Activated CD8-positive, alpha-beta memory T cell treated with anti-CD3 and anti-CD28 coated beads, Interleukin-2, amount 10 ng/mL, durations not matched to agents 7 days and 5 days (primary cell): Measurements from ENCODE around the gene FCHO2. TPM values are rescaled to one million over a fixed set of nuclear protein-coding genes. Genes with fewer than 3 reads are reported as not detected.
A peak's percentile ranks its signal among the peaks of the same experiment; 100 is the strongest.
"Not testable (repeated sequence)": the region's sequence is repeated elsewhere in the genome, so short reads cannot be mapped to it uniquely, and the experiment has no call there.

Source experiments
- ATAC-seq: fragments of 150-1000 bp; cut with Tn5 transposase; one replicate; pipeline ENCODE4 v1.10.0; 2021; ENCODE audit warnings: moderate library complexity
- CTCF ChIA-PET: fragments of 350-600 bp; sonication (Branson Sonifier 250); formaldehyde crosslinking; loops from one replicate; lab custom pipeline; 2021; ENCODE audit warnings: antibody characterized with exemption; lab: Charles Lee
- DNase-seq: peaks from one replicate; pipeline ENCODE4 v3.0.0-alpha.2; 2020
- H3K27ac Mint-ChIP-seq: one replicate; pipeline ENCODE4 v1.8.0; 2021; ENCODE audit warnings: mild to moderate bottlenecking, mixed read lengths
- H3K27me3 Mint-ChIP-seq: one replicate; pipeline ENCODE4 v1.8.0; 2021; ENCODE audit warnings: mixed read lengths
- H3K36me3 Mint-ChIP-seq: one replicate; pipeline ENCODE4 v1.8.0; 2021; ENCODE audit warnings: mild to moderate bottlenecking, mixed read lengths
- H3K4me1 Mint-ChIP-seq: one replicate; pipeline ENCODE4 v1.8.0; 2021; ENCODE audit warnings: mixed read lengths
- H3K4me3 Mint-ChIP-seq: one replicate; pipeline ENCODE4 v1.8.0; 2021; ENCODE audit warnings: mild to moderate bottlenecking, moderate library complexity, mixed read lengths
- H3K9me3 Mint-ChIP-seq: one replicate; pipeline ENCODE4 v1.8.0; 2022; ENCODE audit warnings: low read depth, mixed read lengths
- total RNA-seq, 2 experiments: library from RNA; stranded (reverse); gene quantifications; one replicate each; pipeline ENCODE4 v1.2.3, GENCODE V29; 2021

FCHO2 gene
- total RNA-seq, 2 experiments from 2014 or later = 2.1 to 2.8 TPM

- H3K27me3 Mint-ChIP-seq = peaks cover 28% of the 10 kb centered on the region
- no peaks in the 10 kb centered on the region for H3K9me3 Mint-ChIP-seq
- H3K4me1 Mint-ChIP-seq = no peaks in the 10 kb centered on the region
- H3K4me3 Mint-ChIP-seq = no peak overlapping the region
- no peaks in the 10 kb centered on the region for H3K36me3 Mint-ChIP-seq
- no peak for DNase-seq
- CTCF ChIA-PET = no interaction called here
- no peak for ATAC-seq
- no peak overlapping the region for H3K27ac Mint-ChIP-seq
These were observed 17.6 kb upstream of the FCHO2 start for GRCh38 chr5:72938206-72938605.

- H3K4me3 Mint-ChIP-seq = no peak overlapping the region
- CTCF ChIA-PET = no interaction called here
- no peak for DNase-seq
These were observed 15.8 kb upstream of the FCHO2 start for GRCh38 chr5:72940082-72940481.

GRCh38 chr5:72943307-72943706 lies 12.5 kb upstream of the FCHO2 start:
- Mint-ChIP-seq H3K36me3 (no peaks in the 10 kb centered on the region), H3K27me3 (peaks cover 39% of the 10 kb centered on the region), H3K4me3 (no peak overlapping the region), H3K9me3 (no peaks in the 10 kb centered on the region), H3K27ac (no peak overlapping the region), H3K4me1 (no peaks in the 10 kb centered on the region)
- DNase-seq = no peak
- CTCF ChIA-PET = no interaction called here
- no peak for ATAC-seq

More at GRCh38 chr5:72940082-72940481, 15.8 kb upstream of the FCHO2 start:
- no peak for ATAC-seq
- H3K36me3 Mint-ChIP-seq = no peaks in the 10 kb centered on the region
- no peaks in the 10 kb centered on the region for H3K9me3 Mint-ChIP-seq
- no peaks in the 10 kb centered on the region for H3K4me1 Mint-ChIP-seq
- no peak overlapping the region for H3K27ac Mint-ChIP-seq
- peaks cover 28% of the 10 kb centered on the region for H3K27me3 Mint-ChIP-seq

GRCh38 chr5:72947498-72947897 lies 8.3 kb upstream of the FCHO2 start:
- Mint-ChIP-seq H3K36me3 (no peaks in the 10 kb centered on the region), H3K27ac (no peak overlapping the region), H3K4me3 (no peak overlapping the region), H3K9me3 (no peaks in the 10 kb centered on the region), H3K4me1 (no peaks in the 10 kb centered on the region), H3K27me3 (peaks cover 28% of the 10 kb centered on the region)
- CTCF ChIA-PET = no interaction called here
- ATAC-seq (no peak), DNase-seq (no peak)

GRCh38 chr5:72949481-72949880 lies 6.4 kb upstream of the FCHO2 start:
- Mint-ChIP-seq H3K4me1 (no peaks in the 10 kb centered on the region), H3K27me3 (peaks cover 36% of the 10 kb centered on the region), H3K4me3 (no peak overlapping the region), H3K27ac (no peak overlapping the region), H3K9me3 (no peaks in the 10 kb centered on the region), H3K36me3 (no peaks in the 10 kb centered on the region)
- ATAC-seq (no peak), DNase-seq (no peak)
- CTCF ChIA-PET = no interaction called here

- no peak overlapping the region for H3K27ac Mint-ChIP-seq
- no peaks in the 10 kb centered on the region for H3K36me3 Mint-ChIP-seq
- CTCF ChIA-PET = no interaction called here
- H3K4me1 Mint-ChIP-seq = peaks cover 13% of the 10 kb centered on the region
- ATAC-seq = no peak
- no peak for DNase-seq
- H3K9me3 Mint-ChIP-seq = no peaks in the 10 kb centered on the region
- peaks cover 38% of the 10 kb centered on the region for H3K27me3 Mint-ChIP-seq
- no peak overlapping the region for H3K4me3 Mint-ChIP-seq
These were observed 4.0 kb upstream of the FCHO2 start for GRCh38 chr5:72951671-72952468.

GRCh38 chr5:72954389-72954788 lies 1.5 kb upstream of the FCHO2 start:
- Mint-ChIP-seq H3K4me1 (peaks cover 17% of the 10 kb centered on the region), H3K36me3 (peaks cover 4% of the 10 kb centered on the region), H3K27ac (no peak overlapping the region), H3K27me3 (peaks cover 43% of the 10 kb centered on the region), H3K9me3 (no peaks in the 10 kb centered on the region), H3K4me3 (peak overlapping the region; percentile 90)
- ATAC-seq = no peak
- no peak for DNase-seq
- CTCF ChIA-PET = interaction anchor here (0.9 kb wide), 1 partner anchor 15 kb away, joined by 3 read pairs; no protein-coding TSS in a partner anchor

- Mint-ChIP-seq H3K36me3 (peaks cover 4% of the 10 kb centered on the region), H3K27me3 (peaks cover 47% of the 10 kb centered on the region), H3K4me1 (peaks cover 17% of the 10 kb centered on the region), H3K4me3 (peak overlapping the region; percentile 90), H3K27ac (peak overlapping the region; percentile 79), H3K9me3 (no peaks in the 10 kb centered on the region)
- ATAC-seq = peak; percentile 50
- DNase-seq = no peak
- CTCF ChIA-PET = interaction anchor here (0.8 to 2.6 kb wide), 5 partner anchors 14 to 270 kb away, joined by 3 to 17 read pairs (median 4); no protein-coding TSS in a partner anchor
These were observed 586 bp upstream of the FCHO2 start for GRCh38 chr5:72955143-72955767.

- peaks cover 47% of the 10 kb centered on the region for H3K27me3 Mint-ChIP-seq
- no peaks in the 10 kb centered on the region for H3K9me3 Mint-ChIP-seq
- H3K27ac Mint-ChIP-seq = peak overlapping the region; percentile 61
- DNase-seq (peak; percentile 56), ATAC-seq (peak; percentile 62)
- peaks cover 4% of the 10 kb centered on the region for H3K36me3 Mint-ChIP-seq
- CTCF ChIA-PET = interaction anchor here (0.9 to 2.6 kb wide), 9 partner anchors 10 to 494 kb away, joined by 3 to 17 read pairs (median 4); no protein-coding TSS in a partner anchor
- peaks cover 17% of the 10 kb centered on the region for H3K4me1 Mint-ChIP-seq
- peak overlapping the region; percentile 78 for H3K4me3 Mint-ChIP-seq
These were observed 691 bp downstream of the FCHO2 start for GRCh38 chr5:72956324-72957140.

- Mint-ChIP-seq H3K4me3 (peak overlapping the region; percentile 78), H3K36me3 (peaks cover 4% of the 10 kb centered on the region), H3K4me1 (peaks cover 17% of the 10 kb centered on the region), H3K27ac (no peak overlapping the region), H3K27me3 (peaks cover 43% of the 10 kb centered on the region), H3K9me3 (no peaks in the 10 kb centered on the region)
- ATAC-seq (no peak), DNase-seq (no peak)
- CTCF ChIA-PET = interaction anchor here (1.4 to 2.6 kb wide), 3 partner anchors 9 to 244 kb away, joined by 4 to 17 read pairs (median 6); no protein-coding TSS in a partner anchor
These were observed 1.5 kb downstream of the FCHO2 start for GRCh38 chr5:72957337-72957736.

- Mint-ChIP-seq H3K36me3 (peaks cover 4% of the 10 kb centered on the region), H3K9me3 (no peaks in the 10 kb centered on the region), H3K27ac (no peak overlapping the region), H3K4me1 (peaks cover 17% of the 10 kb centered on the region), H3K4me3 (no peak overlapping the region), H3K27me3 (peaks cover 35% of the 10 kb centered on the region)
- CTCF ChIA-PET = interaction anchor here (0.6 to 0.9 kb wide), 2 partner anchors 492 to 1627 kb away, joined by 3 read pairs; no protein-coding TSS in a partner anchor
- DNase-seq = no peak
- no peak for ATAC-seq
These were observed 3.4 kb downstream of the FCHO2 start for GRCh38 chr5:72959257-72959656.

- CTCF ChIA-PET, H3K27me3 Mint-ChIP-seq, H3K9me3 Mint-ChIP-seq, H3K27ac Mint-ChIP-seq, DNase-seq, ATAC-seq, H3K4me3 Mint-ChIP-seq, H3K4me1 Mint-ChIP-seq, H3K36me3 Mint-ChIP-seq: not testable (repeated sequence)
These were observed 18.6 kb downstream of the FCHO2 start for GRCh38 chr5:72974481-72974880.

- H3K27ac Mint-ChIP-seq, H3K4me3 Mint-ChIP-seq, H3K36me3 Mint-ChIP-seq, H3K27me3 Mint-ChIP-seq, H3K9me3 Mint-ChIP-seq, ATAC-seq, DNase-seq, CTCF ChIA-PET, H3K4me1 Mint-ChIP-seq: not testable (repeated sequence)
These were observed 21.0 kb downstream of the FCHO2 start for GRCh38 chr5:72976810-72977209.
